ENCODE results near the gene PGPEP1. TPM values are rescaled to one million over a fixed set of nuclear protein-coding genes. Genes with fewer than 3 reads are reported as not detected.

Gene PGPEP1
- total and polyA plus RNA-seq, 10 of the 15 experiments (the other 5 are each of a cell fraction or from before 2014, with no cell fraction given) = 13.8 to 39.4 (median 17.0) TPM

DNA sequence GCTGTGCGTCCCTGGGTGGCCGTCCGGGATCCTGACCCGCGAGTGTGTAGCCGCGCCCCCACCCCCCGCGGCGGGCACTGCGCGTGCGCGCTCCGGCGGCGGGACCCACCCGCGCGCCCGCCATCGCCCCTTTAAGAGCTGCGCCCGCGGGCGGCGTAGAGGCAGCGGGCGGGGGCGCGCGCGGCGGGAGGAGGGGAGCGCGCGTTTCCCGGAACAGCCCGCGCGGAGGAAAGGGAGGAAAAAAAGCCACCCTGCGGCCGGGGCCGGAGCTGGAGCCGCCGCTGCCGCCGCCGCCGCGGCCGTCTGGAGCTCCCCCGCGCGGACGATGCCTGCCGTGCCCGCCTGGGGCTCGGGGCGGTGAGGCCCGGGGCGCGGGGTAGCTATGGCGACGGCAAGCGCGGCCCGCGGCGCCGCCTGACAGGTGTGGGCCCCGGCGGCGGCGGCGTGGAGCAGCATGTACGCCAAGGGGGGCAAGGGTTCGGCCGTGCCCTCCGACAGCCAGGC is 78.8 kb downstream of the PGPEP1 start, which contains the start of gene SSBP4 (continued):
- TF ChIP-seq, protein P1, sequence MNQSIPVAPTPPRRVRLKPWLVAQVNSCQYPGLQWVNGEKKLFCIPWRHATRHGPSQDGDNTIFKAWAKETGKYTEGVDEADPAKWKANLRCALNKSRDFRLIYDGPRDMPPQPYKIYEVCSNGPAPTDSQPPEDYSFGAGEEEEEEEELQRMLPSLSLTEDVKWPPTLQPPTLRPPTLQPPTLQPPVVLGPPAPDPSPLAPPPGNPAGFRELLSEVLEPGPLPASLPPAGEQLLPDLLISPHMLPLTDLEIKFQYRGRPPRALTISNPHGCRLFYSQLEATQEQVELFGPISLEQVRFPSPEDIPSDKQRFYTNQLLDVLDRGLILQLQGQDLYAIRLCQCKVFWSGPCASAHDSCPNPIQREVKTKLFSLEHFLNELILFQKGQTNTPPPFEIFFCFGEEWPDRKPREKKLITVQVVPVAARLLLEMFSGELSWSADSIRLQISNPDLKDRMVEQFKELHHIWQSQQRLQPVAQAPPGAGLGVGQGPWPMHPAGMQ (IDR thresholded peaks at IDR 0.05; ENCODE audit: borderline replicate concordance) = no peak
- TF ChIP-seq IKZF1 (conservative IDR thresholded peaks at IDR 0.05) (peak; percentile 98), YBX1 (IDR thresholded peaks at IDR 0.05) (no peak), KLF5 (IDR thresholded peaks at IDR 0.05; ENCODE audit: partially characterized antibody) (no peak), NRF1 (conservative IDR thresholded peaks at IDR 0.05; ENCODE audit: low read depth, low read length) (peak; percentile 44), PML (IDR thresholded peaks at IDR 0.05; ENCODE audit: low read length) (no peak), WRNIP1 (IDR thresholded peaks at IDR 0.05; ENCODE audit: borderline replicate concordance, low read depth, low read length) (no peak), EGR1 (IDR thresholded peaks at IDR 0.05; ENCODE audit: borderline replicate concordance in 1 of 2, low read depth in 2 of 2, low read length in 2 of 2) (peak in 1 of 2 experiments; percentile 72; a peak in 1 of 3 replicates), FOS (IDR thresholded peaks at IDR 0.05; ENCODE audit: borderline replicate concordance, extremely low read depth, insufficient read length) (no peak), TCF7 (IDR thresholded peaks at IDR 0.05; ENCODE audit: borderline replicate concordance) (no peak), MTA3 (IDR thresholded peaks at IDR 0.05; ENCODE audit: borderline replicate concordance, low read length) (no peak), RBBP5 (conservative IDR thresholded peaks at IDR 0.05) (no peak), RAD51 (IDR thresholded peaks at IDR 0.05) (no peak)
- TF ChIP-seq, protein P2, sequence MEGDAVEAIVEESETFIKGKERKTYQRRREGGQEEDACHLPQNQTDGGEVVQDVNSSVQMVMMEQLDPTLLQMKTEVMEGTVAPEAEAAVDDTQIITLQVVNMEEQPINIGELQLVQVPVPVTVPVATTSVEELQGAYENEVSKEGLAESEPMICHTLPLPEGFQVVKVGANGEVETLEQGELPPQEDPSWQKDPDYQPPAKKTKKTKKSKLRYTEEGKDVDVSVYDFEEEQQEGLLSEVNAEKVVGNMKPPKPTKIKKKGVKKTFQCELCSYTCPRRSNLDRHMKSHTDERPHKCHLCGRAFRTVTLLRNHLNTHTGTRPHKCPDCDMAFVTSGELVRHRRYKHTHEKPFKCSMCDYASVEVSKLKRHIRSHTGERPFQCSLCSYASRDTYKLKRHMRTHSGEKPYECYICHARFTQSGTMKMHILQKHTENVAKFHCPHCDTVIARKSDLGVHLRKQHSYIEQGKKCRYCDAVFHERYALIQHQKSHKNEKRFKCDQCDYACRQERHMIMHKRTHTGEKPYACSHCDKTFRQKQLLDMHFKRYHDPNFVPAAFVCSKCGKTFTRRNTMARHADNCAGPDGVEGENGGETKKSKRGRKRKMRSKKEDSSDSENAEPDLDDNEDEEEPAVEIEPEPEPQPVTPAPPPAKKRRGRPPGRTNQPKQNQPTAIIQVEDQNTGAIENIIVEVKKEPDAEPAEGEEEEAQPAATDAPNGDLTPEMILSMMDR (IDR thresholded peaks at IDR 0.05 in 2 of 3, conservative IDR thresholded peaks at IDR 0.05 in 1 of 3; ENCODE audit: control insufficient read depth in 2 of 3, extremely low read depth in 1 of 3, insufficient read depth in 1 of 3, low read depth in 3 of 3, low read length in 3 of 3) = peak in 2 of 3 experiments; percentile 14 to 34; a peak in 2 of 6 replicates
- TF ChIP-seq, protein P3, sequence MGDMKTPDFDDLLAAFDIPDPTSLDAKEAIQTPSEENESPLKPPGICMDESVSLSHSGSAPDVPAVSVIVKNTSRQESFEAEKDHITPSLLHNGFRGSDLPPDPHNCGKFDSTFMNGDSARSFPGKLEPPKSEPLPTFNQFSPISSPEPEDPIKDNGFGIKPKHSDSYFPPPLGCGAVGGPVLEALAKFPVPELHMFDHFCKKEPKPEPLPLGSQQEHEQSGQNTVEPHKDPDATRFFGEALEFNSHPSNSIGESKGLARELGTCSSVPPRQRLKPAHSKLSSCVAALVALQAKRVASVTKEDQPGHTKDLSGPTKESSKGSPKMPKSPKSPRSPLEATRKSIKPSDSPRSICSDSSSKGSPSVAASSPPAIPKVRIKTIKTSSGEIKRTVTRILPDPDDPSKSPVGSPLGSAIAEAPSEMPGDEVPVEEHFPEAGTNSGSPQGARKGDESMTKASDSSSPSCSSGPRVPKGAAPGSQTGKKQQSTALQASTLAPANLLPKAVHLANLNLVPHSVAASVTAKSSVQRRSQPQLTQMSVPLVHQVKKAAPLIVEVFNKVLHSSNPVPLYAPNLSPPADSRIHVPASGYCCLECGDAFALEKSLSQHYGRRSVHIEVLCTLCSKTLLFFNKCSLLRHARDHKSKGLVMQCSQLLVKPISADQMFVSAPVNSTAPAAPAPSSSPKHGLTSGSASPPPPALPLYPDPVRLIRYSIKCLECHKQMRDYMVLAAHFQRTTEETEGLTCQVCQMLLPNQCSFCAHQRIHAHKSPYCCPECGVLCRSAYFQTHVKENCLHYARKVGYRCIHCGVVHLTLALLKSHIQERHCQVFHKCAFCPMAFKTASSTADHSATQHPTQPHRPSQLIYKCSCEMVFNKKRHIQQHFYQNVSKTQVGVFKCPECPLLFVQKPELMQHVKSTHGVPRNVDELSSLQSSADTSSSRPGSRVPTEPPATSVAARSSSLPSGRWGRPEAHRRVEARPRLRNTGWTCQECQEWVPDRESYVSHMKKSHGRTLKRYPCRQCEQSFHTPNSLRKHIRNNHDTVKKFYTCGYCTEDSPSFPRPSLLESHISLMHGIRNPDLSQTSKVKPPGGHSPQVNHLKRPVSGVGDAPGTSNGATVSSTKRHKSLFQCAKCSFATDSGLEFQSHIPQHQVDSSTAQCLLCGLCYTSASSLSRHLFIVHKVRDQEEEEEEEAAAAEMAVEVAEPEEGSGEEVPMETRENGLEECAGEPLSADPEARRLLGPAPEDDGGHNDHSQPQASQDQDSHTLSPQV (IDR thresholded peaks at IDR 0.05) = no peak
- TF ChIP-seq, protein P4, sequence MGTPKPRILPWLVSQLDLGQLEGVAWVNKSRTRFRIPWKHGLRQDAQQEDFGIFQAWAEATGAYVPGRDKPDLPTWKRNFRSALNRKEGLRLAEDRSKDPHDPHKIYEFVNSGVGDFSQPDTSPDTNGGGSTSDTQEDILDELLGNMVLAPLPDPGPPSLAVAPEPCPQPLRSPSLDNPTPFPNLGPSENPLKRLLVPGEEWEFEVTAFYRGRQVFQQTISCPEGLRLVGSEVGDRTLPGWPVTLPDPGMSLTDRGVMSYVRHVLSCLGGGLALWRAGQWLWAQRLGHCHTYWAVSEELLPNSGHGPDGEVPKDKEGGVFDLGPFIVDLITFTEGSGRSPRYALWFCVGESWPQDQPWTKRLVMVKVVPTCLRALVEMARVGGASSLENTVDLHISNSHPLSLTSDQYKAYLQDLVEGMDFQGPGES (IDR thresholded peaks at IDR 0.05) = no peak
- TF ChIP-seq, protein P5, sequence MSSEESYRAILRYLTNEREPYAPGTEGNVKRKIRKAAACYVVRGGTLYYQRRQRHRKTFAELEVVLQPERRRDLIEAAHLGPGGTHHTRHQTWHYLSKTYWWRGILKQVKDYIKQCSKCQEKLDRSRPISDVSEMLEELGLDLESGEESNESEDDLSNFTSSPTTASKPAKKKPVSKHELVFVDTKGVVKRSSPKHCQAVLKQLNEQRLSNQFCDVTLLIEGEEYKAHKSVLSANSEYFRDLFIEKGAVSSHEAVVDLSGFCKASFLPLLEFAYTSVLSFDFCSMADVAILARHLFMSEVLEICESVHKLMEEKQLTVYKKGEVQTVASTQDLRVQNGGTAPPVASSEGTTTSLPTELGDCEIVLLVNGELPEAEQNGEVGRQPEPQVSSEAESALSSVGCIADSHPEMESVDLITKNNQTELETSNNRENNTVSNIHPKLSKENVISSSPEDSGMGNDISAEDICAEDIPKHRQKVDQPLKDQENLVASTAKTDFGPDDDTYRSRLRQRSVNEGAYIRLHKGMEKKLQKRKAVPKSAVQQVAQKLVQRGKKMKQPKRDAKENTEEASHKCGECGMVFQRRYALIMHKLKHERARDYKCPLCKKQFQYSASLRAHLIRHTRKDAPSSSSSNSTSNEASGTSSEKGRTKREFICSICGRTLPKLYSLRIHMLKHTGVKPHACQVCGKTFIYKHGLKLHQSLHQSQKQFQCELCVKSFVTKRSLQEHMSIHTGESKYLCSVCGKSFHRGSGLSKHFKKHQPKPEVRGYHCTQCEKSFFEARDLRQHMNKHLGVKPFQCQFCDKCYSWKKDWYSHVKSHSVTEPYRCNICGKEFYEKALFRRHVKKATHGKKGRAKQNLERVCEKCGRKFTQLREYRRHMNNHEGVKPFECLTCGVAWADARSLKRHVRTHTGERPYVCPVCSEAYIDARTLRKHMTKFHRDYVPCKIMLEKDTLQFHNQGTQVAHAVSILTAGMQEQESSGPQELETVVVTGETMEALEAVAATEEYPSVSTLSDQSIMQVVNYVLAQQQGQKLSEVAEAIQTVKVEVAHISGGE (CRISPR knock-in tag; IDR thresholded peaks at IDR 0.05) = no peak
